HG02852 (cell line): ENCODE measurements around the gene HCFC1R1.

ENCODE experiments used
- ATAC-seq: cut with Tn5 transposase; IDR thresholded peaks from one replicate; pipeline ENCODE4 v1.9.1; 2021; ENCODE audit warnings: mild to moderate bottlenecking, moderate library complexity; ENCODE audit not compliant: unreplicated experiment

The HCFC1R1 gene

GRCh38 chr16:3020247-3020603 lies 3.5 kb downstream of the HCFC1R1 start, which contains the start of gene TNFRSF12A:
TNFRSF12A (plus strand) TSS chr16:3020368; CDS start chr16:3020398, 30 bp downstream.
- no peak for ATAC-seq

DNA sequence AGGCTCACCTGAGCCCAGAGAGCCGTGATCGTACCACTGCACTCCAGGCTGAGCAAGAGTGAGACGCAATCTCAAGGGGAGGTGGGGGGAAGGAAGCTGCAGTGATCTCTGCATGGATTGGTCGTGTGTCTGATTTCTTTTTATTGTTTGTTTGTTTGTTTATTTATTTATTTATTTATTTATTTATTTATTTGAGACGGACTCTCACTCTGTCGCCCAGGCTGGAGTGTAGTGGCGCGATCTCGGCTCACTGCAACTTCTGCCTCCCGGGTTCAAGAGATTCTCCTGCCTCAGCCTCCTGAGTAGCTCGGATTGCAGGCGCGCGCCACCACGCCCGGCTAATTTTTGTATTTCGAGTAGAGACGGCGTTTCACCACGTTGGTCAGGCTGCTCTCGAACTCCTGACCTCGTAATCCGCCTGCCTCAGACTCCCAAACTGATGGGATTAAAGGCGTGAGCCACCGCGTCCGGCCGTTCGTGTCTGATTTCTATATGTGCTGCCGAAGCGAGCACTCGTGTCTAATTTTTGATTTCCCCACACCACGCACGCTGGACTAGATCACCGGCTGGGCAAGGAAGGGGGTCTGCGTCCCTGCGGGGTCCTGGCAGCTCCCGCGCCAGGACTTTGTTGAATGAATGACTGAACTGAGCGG lies 4.0 kb downstream of the HCFC1R1 start:
- ATAC-seq = no peak

DNA sequence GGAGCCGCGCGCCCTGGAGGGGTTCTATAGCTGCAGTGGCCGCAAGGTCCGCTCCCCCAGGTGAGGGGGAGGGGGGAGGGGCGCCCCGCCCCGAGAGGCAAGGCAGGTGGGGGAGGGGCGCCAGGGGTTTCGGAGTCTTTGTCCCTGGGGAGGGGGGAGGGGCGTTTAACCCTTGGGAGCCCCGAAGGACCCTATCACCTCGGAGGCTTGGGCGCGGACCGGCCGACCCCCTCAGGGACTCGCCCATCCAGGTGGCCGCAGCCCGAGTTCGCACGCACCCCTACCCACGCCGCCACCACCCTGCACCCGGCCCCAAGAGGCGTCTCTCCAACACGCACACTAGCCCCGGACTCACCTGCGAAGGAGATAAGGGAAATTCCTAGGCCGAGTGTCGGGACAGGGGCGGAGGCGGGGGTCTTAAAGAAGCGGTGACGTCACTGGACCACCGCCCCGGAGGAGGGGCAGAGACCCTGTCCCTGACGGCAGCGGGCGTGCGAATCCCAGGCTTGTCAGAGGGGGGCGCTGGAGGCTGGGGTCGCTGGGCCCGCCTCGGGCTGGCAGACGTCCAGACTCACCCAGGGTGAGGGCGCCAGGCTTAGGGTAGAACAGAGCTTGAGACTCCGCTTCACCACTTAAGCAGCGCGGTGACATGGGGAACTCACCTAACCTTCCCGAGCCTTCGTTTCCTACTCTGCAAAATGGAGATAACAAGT lies 5.8 kb downstream of the HCFC1R1 start, which contains the start of gene CLDN6:
Gene CLDN6 (minus strand): TSS at position 390 of the 713 bp plus-strand sequence. CDS start 2,162 bp downstream, outside the sequence.
- no peak for ATAC-seq

DNA sequence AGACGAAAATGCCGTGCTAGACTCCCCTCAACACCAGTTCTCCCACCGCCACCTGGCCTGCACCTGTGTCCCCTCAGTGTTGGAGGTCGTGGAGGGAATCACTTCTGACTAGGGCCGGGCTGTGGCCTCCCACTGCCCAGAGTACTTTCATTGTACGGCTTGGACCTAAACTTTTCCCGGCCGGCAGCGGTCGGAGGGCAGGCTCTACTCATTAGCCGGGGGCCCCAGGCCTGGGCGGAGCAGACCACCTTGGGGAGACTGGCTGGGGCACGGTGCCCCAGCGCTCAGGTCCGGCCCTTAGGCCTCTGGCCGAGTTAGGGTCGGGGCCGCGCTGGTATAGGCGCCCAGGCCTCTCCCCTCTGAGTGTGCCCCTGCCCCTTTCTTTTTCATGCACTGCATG lies 6.4 kb downstream of the HCFC1R1 start:
- ATAC-seq = no peak

DNA sequence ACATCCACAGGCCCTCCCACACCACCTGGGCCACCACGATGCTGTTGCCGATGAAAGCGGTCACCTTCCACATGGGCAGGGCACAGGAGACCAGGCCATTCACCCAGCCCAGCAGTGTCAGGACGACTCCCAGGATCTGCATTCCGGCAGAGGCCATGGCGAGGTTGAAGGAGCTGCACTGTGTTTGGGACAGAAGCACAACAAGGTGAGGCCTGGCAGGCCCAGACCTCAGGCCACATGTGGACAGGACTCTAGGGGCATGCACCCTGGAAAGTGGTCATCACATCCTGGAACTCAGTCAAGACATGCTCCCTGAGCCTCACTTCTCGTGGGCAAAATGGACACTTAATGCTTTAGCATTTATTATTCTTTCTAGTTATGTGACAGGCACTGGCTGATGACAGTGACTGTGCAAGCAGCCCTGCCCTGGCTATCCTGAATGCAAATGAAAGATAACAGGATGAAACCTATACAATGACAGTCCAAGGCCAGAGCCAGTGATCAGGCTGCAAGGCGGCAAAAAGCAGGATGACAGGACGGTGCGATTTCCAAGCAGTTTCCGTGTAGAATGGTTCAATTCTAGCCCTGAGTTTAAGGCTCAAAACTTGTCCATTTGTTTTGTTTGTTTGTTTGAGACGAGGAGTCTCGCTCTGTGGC lies 7.7 kb downstream of the HCFC1R1 start:
- ATAC-seq = no peak

GRCh38 chr16:3014971-3015370 lies 8.8 kb downstream of the HCFC1R1 start:
- ATAC-seq = no peak

GRCh38 chr16:3013998-3014690 lies 9.6 kb downstream of the HCFC1R1 start:
- ATAC-seq = no peak

- ATAC-seq = no peak
These were observed 10.2 kb downstream of the HCFC1R1 start for GRCh38 chr16:3013491-3013951.

DNA sequence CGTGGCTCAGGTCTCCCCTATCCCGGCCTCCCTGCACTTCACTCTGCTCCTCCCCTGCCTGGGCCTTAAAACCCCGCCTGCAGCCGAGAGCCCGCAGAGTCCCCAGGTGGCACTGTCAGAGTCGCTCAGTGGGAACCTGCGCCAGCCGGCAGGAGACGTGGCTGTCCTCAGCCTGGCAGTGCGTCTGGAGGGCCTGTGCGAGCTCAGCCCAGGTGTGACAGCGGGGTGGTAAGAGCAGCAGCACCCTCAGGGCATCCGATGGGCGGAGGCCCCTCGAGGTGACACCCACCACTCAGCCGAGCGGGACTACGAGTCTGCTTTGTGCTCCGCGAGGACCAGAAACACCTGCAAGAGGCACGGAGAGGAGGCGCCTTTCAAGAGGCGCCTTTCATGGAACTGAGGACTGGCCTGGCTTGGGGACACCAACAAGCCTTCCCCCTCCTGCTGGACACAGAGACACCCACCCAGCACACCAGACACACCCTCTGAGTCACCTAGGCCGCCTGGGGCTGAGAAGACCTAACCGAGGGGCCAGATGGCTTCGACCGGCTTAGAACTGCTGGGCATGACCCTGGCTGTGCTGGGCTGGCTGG lies 10.8 kb downstream of the HCFC1R1 start, which contains the start of gene CLDN9:
Gene CLDN9 (plus strand): TSS at position 96 of the 593 bp plus-strand sequence. CDS start 440 bp downstream, at position 536.
- no peak for ATAC-seq

- ATAC-seq = no peak
These were observed 11.5 kb downstream of the HCFC1R1 start for GRCh38 chr16:3012246-3012645.

DNA sequence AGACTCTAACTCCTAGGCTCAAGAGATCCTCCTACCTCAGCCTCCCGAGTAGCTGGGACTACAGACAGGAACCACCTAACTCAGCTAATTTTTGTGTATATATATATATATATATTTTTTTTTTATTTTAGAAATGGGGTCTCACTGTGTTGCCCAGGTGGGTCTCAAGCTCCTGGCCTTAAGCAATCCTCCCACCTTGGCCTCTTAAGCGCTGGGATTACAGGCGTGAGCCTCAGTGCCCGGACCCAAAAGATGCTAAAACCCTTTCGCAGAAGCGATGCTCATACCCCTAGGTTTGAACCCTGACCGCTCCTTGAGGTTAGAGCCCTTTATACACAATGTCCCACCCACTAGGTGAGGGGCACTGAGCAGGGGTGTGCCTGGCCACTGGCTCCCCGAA lies 13.2 kb downstream of the HCFC1R1 start:
- ATAC-seq = no peak

DNA sequence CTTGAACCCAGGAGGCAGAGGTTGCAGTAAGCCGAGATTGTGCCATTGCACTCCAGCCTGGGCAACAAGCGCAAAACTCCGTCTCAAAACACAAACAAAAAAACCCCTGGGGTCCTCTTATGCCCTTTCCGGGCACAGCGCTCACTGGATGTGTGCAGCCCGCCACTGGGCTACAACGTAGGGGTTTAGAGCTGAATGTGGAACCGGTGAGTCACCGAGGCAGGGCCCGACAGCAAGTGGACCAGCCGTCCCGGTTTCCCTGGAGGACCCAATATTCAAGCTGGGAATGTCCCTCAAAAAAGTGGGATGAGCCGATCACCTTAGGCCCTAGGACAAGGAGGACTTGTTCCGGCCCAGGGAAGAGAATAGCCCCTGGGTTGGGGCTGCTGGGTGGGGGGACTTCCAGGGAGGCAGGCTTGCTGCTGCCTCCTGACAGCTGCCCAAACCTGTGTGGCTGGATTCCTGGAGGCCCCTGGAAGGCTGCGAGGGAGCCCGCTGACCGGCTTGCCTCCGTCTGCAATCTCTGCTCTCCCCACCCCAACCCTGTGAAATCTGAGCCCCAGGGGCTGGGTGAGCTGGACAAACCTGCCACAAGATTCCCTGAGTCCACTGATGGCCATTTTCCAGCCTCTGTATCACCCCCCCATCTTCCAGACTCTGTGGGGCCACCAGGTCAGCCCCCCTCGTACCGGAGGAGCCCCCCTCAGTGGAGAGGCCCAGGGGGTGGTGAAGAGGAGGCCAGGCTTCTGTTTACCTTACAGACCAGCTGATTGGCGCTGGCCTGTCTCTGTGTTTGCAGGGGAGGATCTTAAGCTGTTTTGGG lies 14.0 kb downstream of the HCFC1R1 start:
- no peak for ATAC-seq

- no peak for ATAC-seq
These were observed 15.1 kb downstream of the HCFC1R1 start for GRCh38 chr16:3008690-3009037.

DNA sequence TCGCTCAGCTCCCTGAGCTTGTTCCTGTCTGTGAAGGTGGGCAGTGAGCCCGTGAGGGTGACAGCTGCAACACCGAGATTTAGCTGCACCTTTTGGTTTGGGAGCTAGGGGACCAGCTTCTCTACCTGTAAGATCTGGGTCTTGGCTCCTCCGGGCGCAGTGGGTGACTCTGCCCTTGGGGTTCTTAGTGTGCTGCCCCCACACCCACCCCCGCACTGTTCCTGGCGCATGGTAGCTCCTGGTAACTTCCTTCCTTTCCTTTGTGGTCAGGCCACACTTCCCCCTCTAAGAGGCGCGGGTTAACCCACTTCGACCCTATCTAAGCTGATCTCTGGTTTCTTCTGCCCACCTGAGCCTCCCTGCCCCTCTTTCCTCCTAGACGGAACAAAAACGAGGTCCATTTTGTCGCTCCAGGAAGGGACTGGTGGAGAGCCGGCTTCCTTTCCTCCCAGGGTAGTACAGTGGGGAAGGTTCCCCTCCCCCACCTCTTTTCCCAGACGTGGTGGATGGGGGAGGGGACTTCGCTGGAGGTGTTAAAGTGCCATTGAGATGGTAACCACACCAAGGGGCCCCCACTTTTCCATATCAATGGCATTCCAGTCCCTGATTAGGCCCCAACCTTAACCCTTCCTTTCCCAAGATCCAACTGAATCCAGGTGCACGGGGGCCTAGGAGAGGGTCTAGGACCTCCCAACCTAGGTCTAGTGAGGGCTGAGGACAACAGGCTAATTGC lies 15.6 kb downstream of the HCFC1R1 start:
- no peak for ATAC-seq

DNA sequence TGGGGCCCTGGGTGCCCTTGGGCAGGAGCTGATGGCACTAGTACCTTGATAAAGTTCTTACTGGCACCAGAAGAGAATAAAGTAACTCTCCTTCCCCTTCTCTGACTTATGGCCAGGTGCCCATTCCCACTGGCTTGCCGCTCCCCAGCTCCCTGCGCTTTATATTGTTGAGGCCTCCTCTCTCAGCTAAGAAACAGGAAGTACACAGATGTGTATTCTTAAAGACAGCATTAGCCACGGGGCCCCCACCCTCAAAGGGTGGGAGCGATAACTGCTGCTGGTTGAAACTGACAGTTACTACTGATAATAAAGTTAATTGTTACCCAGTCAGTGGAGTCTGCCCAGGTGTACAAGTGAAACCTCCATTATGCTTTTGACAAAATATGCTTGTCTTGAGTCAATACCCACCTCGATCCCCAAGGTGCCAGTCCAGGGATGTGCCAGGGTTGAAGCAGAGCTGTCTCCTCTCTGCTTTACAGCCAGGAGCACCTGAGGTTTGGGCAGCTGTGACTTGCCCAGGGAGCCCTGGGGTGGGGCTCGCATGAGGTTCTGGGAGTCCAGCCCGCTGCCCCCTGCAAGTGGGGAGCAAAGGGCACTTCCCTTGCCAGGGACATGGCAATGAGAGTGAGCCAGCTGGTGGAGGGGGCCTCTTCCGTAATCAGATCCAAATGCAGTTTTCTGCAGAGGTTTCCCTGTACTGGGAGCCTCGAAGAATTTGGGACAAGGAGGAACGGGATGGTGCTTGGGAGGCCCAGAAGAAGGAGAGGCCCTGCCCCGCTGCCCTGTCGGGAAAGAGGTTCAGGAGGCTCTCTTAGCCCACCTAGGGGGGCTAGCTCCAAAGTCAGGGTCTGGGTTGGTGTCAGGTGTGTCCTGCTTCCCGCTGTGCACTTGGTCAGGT lies 16.4 kb downstream of the HCFC1R1 start:
- no peak for ATAC-seq

GRCh38 chr16:3004781-3005284 lies 18.9 kb downstream of the HCFC1R1 start:
- ATAC-seq = no peak

GRCh38 chr16:3004319-3004718 lies 19.4 kb downstream of the HCFC1R1 start:
- peak; percentile 9 for ATAC-seq
